ENCODE measurements around the gene OBSCN.

- TF ChIP-seq CTCF (conservative IDR thresholded peaks at IDR 0.05 in 1 of 2, IDR thresholded peaks at IDR 0.05 in 1 of 2; ENCODE audit: extremely low read depth in 1 of 2, insufficient read depth in 1 of 2, low read depth in 1 of 2, low read length in 2 of 2): no peak
- TF ChIP-seq EZH2 (IDR thresholded peaks at IDR 0.05; ENCODE audit: borderline replicate concordance, low read length): no peak
Observed at GRCh38 chr1:228182296-228183030, 25.4 kb upstream of the OBSCN start.

All from mammary epithelial cell (primary cell).